ENCODE data around the gene KCNH6. TPM values are rescaled to one million over a fixed set of nuclear protein-coding genes. Genes with fewer than 3 reads are reported as not detected.

The KCNH6 gene
- total RNA-seq, 6 experiments from 2014 or later = not detected

GRCh38 chr17:63476854-63477479, 46.2 kb upstream of the KCNH6 start, which contains the start of gene ACE:
ACE (plus strand) TSS chr17:63477061; CDS start chr17:63477095, 34 bp downstream.
- Mint-ChIP-seq H3K27me3 (ENCODE audit: insufficient read depth) (peaks cover 14% of the 10 kb centered on the region), H3K9me3 (no peaks in the 10 kb centered on the region)
- no peak for DNase-seq

GRCh38 chr17:63477480-63478440, 45.4 kb upstream of the KCNH6 start:
- DNase-seq = no peak
- no peaks in the 10 kb centered on the region for H3K9me3 Mint-ChIP-seq
- no peak for TF ChIP-seq CTCF (IDR thresholded peaks at IDR 0.05)
- peak overlapping the region; percentile 38; the same call in 1 of the 2 replicates for H3K27ac Mint-ChIP-seq
- H3K36me3 Mint-ChIP-seq (ENCODE audit: low read depth) = no peaks in the 10 kb centered on the region
- H3K4me1 Mint-ChIP-seq (ENCODE audit: low read depth) = peaks cover 19% of the 10 kb centered on the region
- H3K27me3 Mint-ChIP-seq (ENCODE audit: insufficient read depth) = peaks cover 13% of the 10 kb centered on the region
- H3K4me3 Mint-ChIP-seq = peak overlapping the region; percentile 86

More at GRCh38 chr17:63476854-63477479, 46.2 kb upstream of the KCNH6 start, which contains the start of gene ACE:
- Mint-ChIP-seq H3K36me3 (ENCODE audit: low read depth) (no peaks in the 10 kb centered on the region), H3K4me3 (peak within 1 kb of the TSS; percentile 86), H3K4me1 (ENCODE audit: low read depth) (peaks cover 19% of the 10 kb centered on the region), H3K27ac (peak within 1 kb of the TSS; percentile 38; the same call in 1 of the 2 replicates)
- no peak; the same call in 1 of the 2 replicates for TF ChIP-seq CTCF (IDR thresholded peaks at IDR 0.05)

- no peaks in the 10 kb centered on the region for H3K36me3 Mint-ChIP-seq (ENCODE audit: low read depth)
- peak overlapping the region; percentile 36; the same call in 1 of the 2 replicates for H3K4me3 Mint-ChIP-seq
- peak overlapping the region; percentile 54; the same call in 1 of the 2 replicates for H3K27ac Mint-ChIP-seq
- H3K9me3 Mint-ChIP-seq = no peaks in the 10 kb centered on the region
- TF ChIP-seq CTCF (IDR thresholded peaks at IDR 0.05) = peak; percentile 91
- peaks cover 19% of the 10 kb centered on the region for H3K4me1 Mint-ChIP-seq (ENCODE audit: low read depth)
- DNase-seq = peak; percentile 95
- H3K27me3 Mint-ChIP-seq (ENCODE audit: insufficient read depth) = peaks cover 12% of the 10 kb centered on the region
Observed at GRCh38 chr17:63478814-63479494, 44.2 kb upstream of the KCNH6 start.

- peaks cover 10% of the 10 kb centered on the region for H3K27me3 Mint-ChIP-seq (ENCODE audit: insufficient read depth)
Observed at GRCh38 chr17:63479495-63480184, 43.5 kb upstream of the KCNH6 start.

More at GRCh38 chr17:63479495-63480184, 43.5 kb upstream of the KCNH6 start:
- TF ChIP-seq CTCF (IDR thresholded peaks at IDR 0.05) = no peak
- Mint-ChIP-seq H3K4me3 (no peak overlapping the region), H3K9me3 (no peaks in the 10 kb centered on the region), H3K27ac (no peak overlapping the region), H3K4me1 (ENCODE audit: low read depth) (peaks cover 19% of the 10 kb centered on the region), H3K36me3 (ENCODE audit: low read depth) (no peaks in the 10 kb centered on the region)
- no peak for DNase-seq
